ENCODE data around the gene ASCC3.
"Not testable (repeated sequence)": the region's sequence is repeated elsewhere in the genome, so short reads cannot be mapped to it uniquely, and the experiment has no call there.

The ASCC3 gene

DNA sequence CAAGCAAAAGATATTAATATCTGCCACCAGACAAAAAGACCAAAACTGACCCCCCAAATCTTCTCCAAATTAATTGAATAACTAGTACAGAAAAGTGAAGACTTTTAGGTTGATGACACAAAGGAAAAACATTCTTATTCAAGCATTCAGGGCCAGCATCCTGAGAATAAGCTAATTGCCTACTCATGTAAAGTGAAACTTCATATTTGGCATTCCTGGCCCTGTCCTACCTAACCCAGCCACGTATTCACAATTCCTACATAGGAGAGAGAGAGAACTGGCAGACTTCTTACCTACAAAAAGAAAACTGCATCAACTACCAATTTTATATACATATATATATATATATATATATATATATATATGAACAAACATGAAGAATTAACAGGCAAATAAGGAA is 4.9 kb upstream of the ASCC3 start:
- DNase-seq, result no peak

DNA sequence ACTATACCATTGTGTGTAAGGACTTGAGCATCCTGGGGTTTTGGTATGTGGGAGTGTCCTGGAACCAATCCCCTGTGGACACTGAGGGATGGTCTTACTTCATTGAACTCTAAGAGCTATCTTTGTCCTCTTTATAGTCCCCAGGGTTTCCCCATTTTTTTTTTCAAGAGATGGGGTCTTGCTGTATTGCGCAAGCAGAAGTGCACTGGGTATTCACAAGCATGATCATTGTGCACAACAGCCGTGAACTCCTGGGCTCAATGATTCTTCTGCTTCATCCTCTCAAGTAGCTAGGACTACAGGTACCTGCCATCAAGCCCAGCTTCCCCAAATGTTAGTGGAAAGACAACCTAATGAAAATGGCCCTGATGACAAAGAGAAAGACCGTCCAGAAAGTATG is 2.2 kb upstream of the ASCC3 start:
- no peak for DNase-seq

DNA sequence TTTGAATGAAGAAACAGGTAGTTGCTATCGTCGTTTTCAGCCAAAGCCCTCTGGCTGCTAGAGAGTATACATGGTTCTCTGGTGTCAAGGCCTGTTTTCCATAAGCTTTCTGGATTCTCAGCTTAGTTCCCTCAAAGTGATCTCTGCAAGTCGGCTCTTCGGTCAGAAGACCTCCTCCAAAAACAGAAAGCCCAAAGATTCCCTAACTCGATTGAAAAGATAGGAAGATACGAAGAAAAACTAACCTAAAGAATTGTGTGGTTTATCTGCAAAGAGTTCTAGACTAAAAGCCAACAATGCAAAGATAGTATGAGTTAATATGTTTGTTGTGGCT is 545 bp upstream of the ASCC3 start:
- peak; percentile 54 for DNase-seq

DNA sequence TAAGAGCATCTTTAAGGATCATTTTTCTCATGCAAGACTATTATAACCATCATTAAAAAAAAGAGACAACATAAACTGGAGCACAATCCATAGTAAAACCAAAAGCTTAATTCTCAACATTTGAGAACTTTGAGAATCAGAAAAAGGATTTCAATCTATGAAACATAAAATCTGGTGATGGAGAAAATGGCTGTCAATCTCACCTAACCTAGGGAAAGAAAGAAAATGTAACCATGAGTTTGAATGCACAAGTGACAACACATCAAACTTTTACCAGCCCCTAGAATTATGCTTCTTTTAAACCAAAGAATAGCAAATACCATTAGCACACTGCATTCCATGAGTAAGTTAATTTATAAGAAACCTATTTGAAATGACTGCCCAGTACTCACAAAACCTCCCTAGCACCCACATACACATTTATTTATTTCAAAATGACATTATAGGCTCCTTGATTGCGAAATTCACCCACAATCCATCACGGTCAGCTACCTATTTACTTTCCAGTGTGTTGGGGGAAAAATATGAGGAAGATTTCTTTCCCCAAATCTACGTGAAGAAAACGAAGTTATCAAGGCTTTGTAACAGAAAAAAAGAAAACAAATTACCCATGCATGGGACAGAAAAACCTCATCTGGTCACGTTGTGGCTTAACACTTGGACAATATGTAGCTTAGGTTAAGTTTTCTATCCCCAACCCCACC is 828 bp downstream of the ASCC3 start:
- no peak for DNase-seq

DNA sequence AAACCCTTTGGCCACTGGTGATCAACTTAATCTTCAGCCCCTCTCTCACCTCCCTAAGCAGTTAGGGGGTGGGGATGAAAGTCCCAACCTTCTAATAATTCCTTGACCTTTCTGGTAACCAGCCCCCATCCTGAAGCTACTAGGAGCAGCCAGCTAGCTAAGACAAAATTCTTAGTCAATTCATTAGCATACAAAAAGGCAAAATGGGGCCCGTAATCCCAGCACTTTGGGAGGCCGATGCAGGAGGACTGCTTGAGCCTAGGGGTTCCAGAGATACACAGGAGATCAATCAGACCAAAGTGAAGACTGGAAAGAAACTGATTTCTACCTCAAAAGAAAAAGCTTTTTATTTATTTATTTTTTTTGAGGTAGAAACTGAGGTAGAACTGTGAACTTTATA is 1.8 kb downstream of the ASCC3 start:
- no peak for DNase-seq

DNA sequence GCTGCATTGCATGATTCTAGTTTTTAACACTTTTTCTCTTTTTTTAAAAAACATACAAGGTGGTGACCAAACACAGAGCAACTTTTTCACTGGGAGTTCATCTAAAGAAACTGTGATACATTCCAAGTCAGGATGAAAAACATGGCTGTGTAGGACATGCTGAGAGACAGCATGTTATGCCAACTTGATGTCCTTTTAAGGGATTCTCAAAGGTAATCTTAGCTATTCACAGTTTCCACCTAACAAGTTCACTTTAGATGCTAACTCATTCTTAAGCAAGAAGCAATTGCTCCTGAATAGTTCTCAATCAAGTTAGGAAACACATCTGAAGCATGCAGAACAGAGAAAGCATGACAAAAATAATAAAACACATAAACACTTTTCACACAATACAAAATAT is 3.3 kb downstream of the ASCC3 start:
- no peak for DNase-seq

DNA sequence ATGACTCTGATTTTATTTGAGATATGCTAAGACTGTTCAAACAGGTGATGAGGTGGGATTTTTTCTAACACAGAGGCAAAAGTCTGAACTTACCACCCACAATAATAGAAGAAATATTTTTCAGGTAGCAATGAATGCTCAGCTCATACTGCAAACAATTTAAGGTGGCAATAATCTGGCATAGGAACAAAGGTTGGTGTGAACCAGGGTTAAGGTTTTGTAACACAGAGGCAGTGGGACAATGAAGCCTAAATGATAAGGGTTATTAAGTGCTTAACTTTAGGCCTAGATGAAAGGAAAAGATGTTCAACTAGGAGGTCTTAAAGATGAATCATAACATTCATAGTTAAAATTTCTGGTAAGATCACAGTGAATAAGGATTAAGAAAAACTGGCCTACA is 4.9 kb downstream of the ASCC3 start:
- DNase-seq, result no peak

DNA sequence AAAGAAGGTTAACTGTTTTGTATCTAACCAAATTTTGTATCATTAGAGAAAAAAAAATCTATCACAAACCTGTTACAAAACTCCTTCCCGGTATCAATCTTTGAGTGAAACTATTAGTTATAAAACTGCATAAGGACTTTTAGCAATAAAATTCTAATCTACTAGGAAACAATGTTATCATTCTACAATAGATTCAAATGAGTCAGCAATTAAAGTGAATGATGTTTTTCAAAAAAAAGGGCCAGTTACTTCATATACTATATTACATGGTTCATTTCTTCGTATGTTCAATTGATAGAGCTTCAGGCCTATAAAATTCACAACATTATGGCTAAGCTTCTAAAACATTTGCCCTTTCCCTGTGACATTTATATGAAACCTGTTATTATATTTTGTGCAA is 15.6 kb downstream of the ASCC3 start:
- no peak for DNase-seq

DNA sequence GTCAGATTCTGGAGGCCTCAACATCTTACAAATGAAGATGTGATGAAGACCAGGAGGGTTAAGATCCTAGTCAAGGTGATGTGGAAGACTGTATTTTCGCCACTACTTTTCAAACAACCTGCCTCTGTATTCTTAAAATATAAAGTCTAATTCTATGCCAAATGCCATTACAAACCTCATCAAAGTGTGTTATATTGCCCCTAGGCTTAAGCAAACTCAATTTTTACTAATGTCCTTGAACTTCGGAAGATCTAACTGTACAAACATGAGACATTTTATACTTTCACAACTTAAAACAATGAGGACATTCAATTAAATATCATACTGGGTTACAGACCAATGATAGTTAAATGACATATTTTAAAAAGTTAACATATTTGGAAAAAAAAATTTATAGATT is 19.1 kb downstream of the ASCC3 start:
- DNase-seq, result no peak

DNA sequence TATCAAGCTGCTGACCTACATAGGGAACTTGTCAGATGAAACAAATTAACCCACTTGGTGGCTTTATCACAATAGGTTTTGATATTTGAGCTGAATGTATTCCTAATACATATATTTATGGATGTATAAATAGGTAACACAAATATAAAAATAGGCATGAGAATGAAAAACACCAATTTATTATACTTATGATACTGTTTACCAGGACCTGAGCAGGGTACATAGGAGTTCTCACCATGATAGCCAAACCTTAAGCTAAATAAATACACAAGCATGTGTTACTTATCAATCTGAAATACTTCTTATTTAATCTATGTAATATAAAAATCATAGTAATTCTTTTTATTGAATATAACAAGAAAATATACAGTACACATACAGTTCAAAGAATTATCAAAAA is 25.0 kb downstream of the ASCC3 start:
- no peak for DNase-seq

DNA sequence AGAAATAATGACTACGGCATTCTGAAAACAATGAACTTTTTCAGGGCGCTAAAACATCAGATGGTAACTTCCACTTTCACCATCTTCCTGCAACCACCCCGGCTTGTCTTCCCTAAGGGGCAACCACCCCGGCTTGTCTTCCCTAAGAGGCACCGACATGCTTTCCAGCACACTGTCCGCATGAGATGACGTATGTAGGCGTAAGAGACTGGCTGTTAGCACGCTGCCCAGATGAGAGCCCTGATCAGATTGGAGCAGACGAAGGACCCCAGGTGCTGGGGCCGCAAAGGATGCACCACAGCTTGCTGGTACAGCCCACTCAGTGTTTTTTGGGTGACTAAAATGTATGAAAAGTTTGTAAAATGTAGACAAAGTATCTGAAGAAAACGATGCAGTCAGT is 29.3 kb downstream of the ASCC3 start:
- DNase-seq, result no peak

DNA sequence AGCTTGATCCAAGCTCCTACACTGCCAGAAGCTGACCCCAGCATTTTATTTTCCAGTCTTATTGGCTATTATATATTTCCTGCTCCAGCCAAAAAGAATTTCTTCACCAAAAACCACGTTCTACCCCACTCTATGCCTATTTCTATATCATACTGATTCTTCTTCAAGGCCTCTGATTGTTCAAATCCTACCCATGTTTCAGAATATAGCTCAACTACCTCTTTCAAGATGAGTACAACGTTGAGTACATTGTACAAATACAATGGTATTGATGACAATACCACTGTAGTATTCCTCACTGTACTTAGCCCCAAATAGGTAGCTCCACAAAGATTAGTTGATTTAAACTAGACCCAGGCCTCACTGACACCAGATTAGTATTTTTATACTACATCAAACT is 31.0 kb downstream of the ASCC3 start:
- no peak for DNase-seq

DNA sequence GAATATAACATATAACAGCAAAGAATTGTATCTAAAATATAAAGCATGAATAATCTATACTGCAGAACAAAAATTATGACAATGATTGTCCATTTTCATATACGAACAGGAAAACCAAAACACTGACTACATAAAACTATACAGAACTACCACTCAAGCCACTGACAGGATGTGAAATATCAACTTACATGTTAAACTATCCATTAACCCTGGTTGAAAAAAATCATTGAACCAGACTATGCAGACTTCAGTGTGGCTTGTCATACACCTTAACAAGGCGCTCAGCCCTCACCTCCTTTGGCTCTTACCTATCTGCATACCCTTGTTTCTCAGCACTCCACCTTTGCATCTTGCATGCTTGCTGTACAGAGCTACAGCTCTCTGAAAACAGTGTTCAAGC is 34.9 kb downstream of the ASCC3 start:
- no peak for DNase-seq

DNA sequence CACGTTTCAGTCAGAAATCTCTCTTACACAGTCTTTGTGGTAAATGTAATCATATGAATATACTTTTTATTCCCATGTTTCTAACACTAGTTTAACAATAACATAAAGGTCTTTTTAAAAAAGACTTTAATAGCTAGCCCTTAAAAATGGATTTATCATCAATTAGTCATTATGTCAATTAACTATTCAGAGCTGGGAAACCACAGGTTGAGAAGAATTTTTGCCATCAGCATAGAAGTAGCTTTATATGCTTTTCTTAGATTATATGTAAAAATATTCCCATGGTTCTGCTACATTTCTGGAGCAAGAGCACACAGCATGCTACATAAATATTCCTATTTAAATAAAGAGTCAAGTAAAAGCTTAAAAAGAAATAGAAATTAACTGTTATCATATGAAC is 35.5 kb downstream of the ASCC3 start:
- DNase-seq, result no peak

DNA sequence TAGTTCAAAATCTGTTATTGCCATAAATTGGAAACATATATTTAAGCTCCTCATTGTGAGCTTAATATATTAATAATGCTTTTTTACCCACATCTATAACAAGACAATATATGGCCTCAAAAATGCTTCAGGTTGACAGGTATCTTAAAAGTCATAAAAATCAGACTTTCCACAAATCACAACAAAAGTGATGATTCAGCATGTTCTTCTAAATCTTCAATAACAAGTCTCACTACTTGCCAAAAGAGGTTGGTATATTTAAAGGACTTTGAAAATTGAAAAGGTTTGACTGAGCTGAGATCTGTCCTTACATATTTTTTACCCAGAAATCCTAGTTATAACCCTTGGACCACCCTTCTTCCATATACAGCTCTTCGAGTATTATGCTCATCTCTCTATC is 41.7 kb downstream of the ASCC3 start:
- DNase-seq, result no peak

DNA sequence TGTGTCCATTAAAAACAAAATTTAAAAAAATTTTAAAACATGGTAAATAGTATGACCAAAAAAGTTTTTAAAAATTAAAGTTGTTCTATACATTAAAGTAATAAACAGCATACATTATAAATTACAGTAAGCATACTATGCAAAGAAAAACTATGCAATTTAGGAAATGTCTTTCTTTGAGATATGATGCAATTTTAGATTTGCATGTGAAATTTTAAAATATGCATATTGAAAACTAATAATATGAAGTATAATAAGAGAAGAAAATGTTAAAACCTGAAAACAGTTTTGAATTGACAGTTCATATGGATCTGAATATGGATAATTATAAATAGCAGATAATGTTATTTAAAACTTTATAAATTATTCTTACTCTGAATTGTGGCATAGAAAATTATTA is 43.1 kb downstream of the ASCC3 start:
- no peak for DNase-seq

DNA sequence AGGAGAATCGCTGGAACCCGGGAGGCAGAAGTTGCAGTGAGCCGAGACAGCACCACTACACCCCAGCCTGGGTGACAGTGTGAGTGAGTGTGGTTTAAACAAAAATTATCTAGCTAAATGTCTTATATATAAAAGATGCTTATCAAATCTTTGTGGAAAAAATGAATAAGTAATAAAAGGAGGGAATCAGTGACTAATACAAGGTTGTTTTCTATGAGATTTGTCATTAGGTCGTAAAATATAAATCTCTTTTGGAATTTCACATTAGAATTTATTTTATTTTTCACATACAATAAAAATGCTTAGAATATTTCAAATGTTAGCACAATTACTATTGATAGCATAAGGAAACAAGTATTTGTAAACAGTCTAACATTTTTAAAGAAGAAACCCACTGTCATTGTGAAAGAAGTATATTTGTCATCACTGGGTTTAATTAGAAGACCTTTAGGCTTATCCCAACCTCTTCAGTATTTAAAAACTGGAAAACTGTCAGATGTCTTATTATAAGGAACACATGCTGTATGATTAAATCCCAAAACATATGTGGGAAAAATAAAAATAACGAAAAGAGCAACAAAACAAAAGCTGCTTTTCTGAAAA is 47.1 kb downstream of the ASCC3 start:
- DNase-seq, result no peak

DNA sequence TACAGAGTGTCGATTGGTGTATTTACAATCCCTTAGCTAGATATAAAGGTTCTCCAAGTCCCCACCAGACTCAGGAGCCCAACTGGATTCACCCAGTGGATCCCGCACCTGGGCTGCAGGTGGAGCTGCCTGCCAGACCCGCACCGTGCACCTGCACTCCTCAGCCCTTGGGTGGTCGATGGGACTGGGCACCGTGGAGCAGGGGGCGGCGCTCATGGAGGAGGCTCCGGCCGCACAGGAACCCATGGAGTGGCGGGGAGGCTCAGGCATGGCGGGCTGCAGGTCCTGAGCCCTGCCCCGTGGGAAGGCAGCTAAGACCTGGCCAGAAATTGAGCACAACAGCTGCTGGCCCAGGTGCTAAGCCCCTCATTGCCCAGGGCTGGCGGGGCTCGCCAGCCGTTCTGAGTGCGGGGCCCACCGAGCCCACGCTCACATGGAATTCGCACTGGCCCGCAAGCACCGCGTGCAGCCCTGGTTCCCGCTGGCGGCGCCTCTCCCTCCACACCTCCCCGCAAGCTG is 52.0 kb downstream of the ASCC3 start:
- not testable (repeated sequence) for DNase-seq

DNA sequence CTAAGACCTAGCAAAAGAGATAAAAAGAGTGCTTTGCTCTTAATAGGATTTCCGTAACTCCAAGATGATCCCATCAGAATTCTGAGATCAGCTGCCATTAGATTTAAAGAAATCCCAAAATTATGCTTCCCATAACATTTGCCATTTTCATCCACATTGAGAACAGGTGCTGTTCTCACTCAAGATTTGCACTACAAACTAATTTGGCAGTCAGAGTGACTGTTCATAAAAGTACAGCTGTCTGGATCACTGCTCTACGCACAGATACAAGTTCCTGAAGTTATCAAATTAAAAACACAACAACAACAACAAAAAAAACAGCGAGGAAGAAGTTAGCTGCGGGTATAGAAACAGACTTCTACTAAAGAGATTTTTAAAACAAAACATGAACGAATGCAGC is 58.1 kb downstream of the ASCC3 start:
- DNase-seq, result no peak

DNA sequence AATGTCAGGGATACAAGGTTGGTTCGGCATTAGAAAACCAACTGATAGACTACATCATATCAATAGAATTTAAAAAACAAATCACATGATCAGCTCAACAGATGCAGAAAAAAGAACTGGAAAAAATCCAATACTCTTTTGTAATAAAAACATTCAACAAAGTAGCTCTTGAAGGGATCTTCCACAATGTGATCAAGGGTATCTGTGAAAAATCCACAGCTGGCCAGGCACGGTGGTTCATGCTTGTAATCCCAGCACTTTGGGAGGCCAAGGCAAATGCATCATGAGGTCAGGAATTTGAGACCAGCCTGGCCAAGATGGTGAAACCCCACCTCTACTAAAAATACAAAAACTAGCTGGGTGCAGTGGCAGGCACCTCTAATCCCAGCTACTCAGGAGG is 63.1 kb downstream of the ASCC3 start:
- no peak for DNase-seq

DNA sequence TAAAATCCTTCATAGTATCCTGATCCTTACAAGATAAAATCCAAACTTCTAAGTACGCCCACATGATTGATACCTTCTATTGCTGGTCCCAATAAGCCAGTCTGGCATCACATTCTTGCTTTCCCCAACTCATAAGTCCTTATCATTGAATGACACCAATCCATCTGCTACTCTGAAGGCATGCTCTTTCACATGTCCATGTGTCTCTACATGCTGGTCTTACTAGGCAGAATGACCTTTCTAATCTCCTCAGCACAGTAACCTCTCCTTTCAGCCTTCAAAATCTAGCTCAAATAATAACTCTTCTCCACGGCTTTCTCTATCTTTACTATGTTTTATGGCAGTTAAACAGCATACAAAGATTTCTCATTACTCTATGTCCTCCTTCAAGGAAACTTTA is 71.1 kb downstream of the ASCC3 start:
- no peak for DNase-seq

DNA sequence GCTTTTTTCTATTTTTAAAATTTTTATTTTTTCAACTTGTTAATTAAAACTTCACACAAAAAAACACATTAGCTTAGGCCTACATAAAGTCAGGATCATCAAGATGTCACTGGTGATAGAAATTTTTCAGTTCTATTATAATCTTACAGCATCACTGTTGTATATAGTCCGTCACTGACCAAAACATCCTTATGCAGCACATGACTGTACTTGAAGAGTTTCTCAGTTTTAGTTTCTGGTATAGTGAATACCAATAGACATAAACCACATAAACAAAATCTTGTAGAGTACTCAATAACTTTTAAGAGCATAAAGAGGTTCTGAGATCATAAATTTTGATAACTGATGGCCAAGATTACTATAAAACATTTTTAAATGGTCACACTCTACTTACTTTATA is 71.8 kb downstream of the ASCC3 start:
- DNase-seq, result no peak

DNA sequence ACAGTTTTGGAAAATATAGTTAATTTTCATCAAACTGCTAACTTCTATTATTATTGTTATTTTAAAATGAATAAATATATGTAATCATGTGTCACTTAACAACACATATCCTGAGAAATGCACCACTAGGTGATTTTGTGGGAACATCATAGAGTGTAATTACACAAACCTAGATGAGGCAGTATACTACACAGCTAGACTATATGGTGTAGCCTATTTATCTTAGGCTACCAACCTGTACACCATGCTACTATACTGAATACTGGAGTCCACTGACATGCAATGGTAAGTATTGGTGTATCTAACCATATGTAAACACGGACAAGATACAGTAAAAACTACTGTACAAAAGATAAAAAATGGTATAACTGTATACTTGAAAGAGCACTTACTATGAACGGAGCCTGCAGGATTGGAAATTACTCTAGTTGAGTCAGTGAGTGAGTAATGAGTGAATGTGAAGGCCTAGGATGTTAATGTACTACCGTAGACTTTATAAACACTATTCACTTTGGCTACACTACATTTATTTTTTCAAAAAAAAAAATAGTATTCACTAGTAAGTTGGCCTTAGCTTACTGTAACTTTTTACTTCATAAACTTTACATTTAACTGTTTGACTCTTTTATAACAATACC is 72.4 kb downstream of the ASCC3 start:
- no peak for DNase-seq

DNA sequence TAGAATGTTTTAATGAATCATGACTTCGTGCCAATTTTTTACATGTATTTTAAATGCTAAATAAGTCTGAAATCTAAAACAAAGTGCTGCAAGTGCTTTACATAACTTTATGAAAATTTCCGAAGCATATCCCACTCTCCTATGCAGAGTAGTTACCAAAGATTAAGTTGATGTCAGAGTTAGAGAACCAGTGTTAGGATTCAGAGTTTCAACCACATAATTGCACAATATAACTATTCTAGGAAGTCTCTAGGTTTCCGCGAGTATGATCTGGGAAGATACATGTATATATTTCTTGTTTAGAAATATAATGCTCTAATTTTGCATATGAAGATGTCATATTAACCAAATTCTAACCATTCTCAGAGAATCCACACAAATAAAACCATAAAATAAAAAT is 74.8 kb downstream of the ASCC3 start:
- DNase-seq, result no peak

Measured in SHP77 treated with DMSO at 0.1 percent for 48 hours (cell line).